ENCODE results near the gene LRP1B.
"Not testable (repeated sequence)": the region's sequence is repeated elsewhere in the genome, so short reads cannot be mapped to it uniquely, and the experiment has no call there.

The LRP1B gene

DNA sequence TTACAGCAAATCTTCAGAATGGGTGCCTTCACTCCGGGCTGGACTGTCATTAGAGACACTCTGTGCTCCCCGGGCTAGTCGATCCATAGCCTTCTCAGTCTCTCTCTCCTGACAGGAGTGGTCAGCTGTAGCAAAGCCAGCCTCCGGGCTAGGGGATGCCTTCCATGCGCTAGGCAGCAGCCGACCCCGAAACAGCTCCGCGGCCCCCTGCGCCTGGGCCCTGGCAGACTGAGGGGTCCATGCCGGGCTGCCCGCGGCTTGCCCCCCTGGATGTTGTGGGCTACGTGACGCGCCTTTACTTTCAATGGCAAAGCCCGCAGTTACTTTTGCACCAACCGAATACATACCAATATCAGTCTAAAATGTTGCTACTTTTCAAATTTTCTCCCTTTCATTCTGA, 1447.2 kb downstream of the LRP1B start:
- no peak for DNase-seq (ENCODE audit: low read depth)

DNA sequence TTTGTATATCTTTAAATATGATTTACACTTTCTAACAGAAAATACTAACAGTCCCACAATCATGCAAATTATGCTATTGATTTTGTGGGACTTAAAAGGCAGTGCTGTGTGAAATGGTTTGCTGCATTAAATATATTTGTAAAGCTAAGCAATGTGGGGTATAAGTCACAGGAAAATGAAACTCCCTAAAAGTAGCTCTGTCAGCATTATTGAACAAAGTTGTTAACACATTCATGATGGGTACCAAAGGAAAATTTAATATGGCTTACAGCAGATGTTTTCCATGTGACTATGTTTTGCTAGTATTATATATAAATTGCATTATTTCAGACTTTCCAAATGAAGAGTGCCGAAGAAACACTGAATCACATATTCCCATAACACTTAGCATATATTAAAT, 1450.0 kb downstream of the LRP1B start:
- no peak for DNase-seq (ENCODE audit: low read depth)

DNA sequence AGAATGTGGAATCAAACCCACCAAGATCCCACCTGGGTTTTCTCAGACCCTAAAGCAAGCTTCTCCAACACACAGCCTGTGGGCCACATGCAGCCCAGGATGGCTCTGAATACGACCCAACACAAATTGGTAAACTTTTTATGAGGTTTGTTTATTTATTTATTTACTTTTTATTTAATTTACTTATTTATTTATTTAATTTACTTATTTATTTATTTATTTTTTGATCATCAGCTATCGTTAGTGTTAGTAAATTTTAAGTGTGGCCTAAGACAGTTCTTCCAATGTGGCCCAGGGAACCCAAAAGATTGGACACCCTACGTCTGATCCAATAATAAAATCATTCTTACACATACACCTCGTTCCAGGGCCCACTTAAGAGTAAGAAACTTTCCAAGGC, 1451.1 kb downstream of the LRP1B start:
- DNase-seq (ENCODE audit: low read depth): no peak

DNA sequence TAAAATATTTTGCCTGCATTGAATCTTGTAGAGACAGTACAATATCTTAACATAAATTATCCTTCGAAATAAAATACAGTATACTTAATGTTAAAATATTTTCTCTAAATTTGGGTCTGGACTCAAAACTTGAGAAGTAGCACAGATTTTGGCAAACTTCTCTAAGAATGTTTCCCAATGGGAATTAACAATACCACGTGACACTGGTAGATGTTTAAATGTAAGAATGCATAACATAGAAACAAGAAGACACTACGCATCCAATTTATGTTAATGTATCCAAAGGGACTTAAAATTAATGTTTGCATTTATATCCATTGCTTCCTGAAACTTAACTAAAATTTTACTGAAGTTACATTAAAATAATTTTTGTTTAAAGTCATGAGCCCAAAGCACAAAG, 1460.9 kb downstream of the LRP1B start:
- DNase-seq (ENCODE audit: low read depth): no peak

DNA sequence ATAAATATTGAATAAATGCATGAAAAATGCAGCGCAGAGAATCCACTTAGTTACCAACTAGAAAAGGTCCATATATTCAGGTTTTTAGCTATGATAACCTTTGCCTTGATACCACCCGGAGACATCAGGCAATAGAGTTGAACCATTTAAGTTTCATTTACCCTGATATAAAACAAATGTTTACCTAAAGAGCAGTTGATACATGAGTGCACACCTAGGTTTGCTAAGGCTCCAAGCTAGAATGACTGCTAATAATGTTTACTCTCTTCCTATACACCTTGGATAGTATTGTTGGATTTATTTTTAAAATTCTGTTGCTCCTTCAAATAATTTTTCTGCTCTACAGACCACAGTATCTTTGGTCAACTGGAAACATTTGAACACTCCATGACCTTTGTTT, 1463.6 kb downstream of the LRP1B start:
- no peak for DNase-seq (ENCODE audit: low read depth)

DNA sequence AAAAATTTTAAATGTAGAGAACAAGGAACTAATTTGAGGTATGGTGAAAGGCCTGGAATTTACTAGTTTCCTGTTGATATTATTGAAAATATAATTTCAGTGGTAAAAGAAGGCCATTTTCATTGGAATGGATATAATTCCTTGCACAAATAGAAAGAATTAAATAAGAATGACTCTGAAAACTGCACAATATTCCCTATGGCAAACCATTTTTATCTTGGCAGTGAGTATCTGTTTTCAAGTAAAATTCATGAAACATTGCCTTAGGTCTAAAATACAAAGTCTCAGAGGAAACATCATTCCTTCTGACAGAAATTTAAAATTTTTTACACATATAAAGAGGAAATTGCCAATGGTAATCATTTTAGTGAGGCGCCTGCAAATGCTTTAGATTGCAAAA, 1468.3 kb downstream of the LRP1B start:
- no peak for DNase-seq (ENCODE audit: low read depth)

DNA sequence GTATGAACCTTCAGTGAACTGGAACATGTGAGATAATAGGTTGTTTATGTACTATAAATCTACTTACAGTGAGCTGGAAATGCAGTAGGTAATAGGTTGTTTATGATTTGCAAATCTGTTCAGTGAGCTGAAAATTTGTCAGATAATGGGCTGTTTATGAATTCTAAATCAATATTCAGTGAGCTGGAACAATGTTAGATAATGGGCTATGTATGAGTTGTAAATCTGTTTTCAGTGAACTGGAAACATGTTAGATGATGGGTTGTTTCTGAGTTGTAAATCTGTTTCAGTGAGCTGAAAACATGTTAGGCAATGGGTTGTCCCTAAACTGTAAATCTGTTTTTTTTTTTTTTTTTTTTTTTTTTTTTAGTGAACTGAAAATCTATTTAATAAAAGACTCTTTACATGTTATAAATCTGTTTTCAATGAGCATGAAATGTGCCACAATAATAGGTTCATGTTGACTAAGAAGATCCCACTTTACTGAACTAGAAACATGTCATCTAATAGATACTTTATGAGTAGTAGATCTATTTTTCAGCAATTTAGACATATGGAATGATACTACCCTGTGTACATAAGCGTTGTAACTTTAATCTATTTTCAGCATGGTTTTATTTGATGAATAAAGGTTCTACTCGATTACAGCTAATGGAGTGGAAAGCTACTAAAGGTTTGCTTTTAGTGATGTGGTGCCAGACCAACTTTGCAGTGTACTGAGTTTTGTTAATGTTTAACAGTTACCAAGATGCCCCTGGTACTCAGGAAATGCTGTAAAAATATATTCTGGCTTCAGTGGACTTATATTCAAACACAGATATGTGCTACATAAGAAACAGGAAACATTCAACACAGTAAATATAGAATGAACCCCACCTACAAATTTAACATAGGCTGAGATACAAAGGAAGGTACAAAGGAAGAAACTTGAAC, 1471.8 kb downstream of the LRP1B start:
- no peak for DNase-seq (ENCODE audit: low read depth)

DNA sequence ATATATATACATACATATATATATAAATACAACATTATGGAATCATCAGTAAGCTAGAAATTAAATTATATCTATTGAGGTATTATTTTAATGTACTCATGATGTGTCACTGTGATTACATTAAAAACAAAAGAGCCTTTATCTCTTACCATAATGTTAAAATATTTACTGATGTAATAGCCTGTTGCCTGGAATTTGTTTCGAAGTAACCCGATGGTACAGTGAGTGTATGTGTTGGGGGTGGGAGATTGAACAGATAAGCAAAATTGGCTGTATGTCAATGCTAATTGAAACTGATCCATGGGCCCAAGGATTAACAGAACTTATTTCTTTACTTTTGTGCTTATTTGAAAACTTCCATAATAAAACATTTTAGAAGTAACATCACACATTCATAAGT, 1473.2 kb downstream of the LRP1B start:
- no peak for DNase-seq (ENCODE audit: low read depth)

DNA sequence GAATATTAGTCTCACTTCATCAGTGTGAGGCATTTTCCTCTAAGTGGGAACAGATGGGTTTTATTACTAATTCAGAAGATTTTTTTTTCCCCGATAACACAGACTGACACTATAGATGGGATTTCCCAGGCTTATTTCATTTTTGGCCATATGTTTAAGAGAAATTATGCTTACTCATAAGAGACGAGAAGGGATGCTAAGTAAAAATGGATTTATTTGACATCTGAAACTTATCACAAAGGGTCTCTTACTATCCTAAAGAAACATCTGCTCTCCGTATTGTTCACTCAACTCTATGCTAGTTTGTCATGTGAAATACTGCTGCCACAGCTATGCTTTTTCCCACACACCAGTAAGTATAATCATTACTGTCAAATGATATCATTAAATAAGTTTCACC, 1476.3 kb downstream of the LRP1B start:
- no peak for DNase-seq (ENCODE audit: low read depth)

DNA sequence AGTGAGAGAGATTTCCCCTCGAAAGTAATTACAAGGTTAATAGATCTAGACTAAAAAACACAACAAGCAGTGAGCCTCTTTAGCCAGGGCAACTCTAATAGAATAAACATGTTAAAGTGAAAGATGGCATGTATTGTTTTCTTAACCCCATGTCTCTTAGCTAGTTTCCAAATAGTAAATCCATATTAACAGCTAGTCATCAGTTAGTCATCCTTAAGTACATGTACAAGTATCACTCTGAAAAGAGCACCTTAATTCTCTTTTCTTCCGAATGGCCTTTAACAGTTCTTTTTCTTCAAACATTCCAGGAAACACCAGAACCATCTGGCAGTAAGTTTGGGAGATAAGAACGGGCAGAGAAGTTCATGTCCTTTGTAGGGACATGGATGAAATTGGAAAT, 1480.0 kb downstream of the LRP1B start:
- DNase-seq (ENCODE audit: low read depth): no peak

DNA sequence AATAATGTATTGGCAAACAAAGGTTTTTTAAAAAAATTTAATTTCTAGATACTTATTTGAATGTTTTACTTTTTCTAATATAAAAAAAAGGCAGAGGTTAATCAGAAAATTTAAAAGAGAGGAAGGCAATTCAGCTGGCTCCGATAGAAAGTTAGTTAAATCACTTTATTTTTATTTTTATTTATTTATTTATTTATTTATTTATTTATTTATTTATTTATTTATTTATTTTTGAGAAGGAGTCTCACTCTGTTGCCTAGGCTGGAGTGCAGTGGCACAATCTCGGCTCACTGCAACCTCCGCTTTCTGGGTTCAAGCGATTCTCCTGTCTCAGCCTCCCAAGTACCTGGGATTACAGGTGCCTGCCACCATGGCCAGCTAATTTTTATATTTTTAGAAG, 1480.7 kb downstream of the LRP1B start:
- not testable (repeated sequence) for DNase-seq (ENCODE audit: low read depth)

DNA sequence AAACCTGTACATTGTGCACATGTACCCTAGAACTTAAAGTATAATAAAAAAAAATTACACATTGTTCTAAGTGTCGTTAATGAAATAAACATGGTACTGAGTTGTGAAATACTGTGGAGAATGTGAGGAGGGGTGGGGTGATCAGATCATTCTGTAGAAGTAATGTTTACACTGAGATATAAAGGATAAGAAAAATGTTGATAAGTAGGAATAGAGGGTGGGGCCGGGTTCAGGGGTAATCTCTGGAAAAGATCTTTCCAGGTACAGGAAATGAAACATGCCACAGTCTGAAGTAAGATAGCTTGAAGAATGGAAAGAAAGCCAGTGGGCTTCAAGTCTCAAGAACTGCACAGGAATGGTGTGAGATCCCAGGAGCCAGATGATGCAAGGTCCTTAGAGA, 1482.4 kb downstream of the LRP1B start:
- DNase-seq (ENCODE audit: low read depth): no peak

DNA sequence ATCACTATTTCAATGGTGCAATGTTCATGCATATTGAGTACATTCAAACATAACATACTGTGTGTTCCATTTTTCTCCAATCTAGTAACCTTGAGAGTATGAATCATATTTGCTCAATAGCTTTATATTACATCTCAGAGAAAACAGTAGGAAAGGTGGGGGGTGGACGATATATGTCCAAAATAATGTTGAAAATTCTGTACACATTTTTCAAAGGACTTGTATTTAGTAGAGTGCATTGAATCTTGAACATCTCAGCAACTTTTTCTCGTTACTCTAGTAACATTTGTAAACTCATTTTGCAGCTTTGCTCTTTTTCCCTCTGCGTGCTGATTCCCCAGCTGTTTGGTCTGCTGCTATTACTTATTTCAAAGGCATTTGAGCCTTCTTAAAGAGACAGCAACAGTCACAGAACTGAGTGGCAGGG, 1487.0 kb downstream of the LRP1B start:
- no peak for DNase-seq (ENCODE audit: low read depth)

DNA sequence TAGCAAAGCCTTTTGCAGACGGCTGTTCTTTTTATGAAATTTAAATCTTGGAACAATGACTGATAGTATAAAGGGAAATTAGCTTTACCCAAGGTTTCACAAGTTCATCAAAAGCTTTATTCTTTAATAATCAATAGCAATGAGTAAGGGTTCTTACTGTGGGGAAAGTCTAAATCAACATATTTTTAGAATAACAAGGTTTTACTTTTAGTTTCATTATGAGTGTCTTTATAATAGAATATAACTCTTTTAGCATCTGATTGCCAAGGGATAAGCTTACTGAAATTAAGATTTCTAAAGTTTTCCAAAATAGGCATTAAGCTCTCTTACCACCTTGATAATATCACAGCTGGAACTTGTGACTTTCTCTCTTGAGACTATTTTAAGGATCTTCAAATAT, 1489.7 kb downstream of the LRP1B start:
- no peak for DNase-seq (ENCODE audit: low read depth)

DNA sequence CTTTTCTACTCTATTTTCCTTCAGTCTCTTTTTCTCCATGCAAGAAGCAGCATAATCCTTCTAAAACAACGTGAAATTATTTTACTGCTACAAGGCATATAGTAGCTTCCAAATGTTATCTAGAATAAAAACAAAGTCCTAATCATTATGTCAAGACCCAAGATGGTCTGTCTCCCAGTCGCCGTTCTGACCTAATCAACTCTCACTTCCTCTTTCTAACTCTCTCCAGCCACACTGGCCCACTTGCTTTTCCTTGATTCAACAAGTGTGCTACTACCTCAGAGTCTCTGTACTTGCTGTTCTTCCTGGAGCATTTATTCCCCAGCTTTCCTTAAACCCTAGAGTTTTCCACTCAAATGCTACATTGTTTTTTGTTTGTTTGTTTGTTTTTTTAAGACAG, 1491.2 kb downstream of the LRP1B start:
- no peak for DNase-seq (ENCODE audit: low read depth)

DNA sequence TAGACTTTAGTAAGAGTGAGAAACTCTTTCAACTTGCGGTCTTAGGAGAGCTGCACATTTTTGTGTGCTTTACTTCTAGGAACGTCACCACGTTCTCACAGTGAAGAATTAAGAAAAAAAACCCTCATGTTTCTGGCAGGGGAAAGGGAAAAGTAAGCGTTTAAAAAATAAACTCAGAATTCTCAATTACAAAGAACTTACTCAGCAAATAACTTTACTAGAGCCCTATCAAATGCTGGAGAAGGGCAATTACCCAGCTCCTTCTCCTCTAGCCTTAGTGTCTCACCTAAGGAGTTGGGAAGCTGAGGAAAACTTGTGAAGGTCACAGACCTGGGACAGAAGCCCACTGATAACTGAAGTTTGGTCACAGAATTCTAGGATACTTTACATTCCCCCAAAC, 1500.3 kb downstream of the LRP1B start:
- no peak for DNase-seq (ENCODE audit: low read depth)

DNA sequence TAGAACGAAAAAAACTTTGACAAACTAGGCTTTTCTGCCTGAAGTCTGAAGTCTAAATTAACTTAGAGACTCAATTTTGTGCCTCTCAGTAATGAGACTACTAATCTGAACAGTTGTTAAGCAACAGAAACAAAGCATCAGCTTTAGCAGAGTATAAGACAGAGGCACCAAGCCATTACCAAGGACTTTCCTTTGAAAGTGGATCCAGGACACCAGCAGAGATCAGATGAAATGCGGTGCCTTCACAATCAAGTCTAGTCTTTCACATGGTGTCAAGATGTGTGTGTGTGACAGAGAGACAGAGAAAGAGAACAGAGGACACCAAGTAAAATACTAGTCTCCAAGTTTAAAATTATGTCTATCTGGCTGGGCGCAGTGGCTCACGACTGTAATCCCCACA, 1502.9 kb downstream of the LRP1B start:
- no peak for DNase-seq (ENCODE audit: low read depth)

DNA sequence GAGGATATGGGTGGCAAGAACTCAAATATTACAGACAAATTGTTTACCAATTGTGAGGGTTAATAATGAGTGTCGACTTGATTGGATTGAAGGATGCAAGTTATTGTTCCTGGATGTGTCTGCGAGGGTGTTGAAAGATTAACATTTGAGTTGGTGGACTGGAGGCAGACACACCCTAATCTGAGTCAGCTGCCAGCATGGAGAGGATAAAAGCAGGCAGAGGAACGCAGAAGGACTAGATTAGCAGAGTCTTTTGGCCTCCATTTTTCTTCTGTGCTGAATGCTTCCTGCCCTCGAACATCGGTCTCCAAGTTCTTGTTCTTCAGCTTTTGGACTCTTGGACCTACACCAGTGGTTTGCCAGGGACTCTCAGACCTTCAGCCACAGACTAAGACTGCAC, 1503.7 kb downstream of the LRP1B start:
- DNase-seq (ENCODE audit: low read depth): no peak

DNA sequence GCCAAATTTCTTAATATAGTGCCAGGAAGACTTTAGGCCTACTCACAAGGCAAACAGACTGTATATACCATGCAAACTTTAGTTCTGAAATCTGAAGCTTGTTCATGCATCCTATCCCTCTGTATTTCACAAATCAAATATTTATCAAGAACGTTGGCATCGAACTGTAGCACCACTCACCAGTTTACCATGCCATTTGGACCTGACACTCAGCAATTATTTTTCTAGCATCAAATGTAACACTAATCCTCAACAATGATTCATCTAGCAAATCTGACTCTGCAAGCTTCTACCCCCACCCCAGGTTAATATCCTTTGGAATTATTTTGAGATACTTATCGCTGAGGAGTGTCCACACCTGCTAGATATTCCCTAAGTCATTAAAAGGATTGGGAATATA, 1506.6 kb downstream of the LRP1B start:
- DNase-seq (ENCODE audit: low read depth): no peak

DNA sequence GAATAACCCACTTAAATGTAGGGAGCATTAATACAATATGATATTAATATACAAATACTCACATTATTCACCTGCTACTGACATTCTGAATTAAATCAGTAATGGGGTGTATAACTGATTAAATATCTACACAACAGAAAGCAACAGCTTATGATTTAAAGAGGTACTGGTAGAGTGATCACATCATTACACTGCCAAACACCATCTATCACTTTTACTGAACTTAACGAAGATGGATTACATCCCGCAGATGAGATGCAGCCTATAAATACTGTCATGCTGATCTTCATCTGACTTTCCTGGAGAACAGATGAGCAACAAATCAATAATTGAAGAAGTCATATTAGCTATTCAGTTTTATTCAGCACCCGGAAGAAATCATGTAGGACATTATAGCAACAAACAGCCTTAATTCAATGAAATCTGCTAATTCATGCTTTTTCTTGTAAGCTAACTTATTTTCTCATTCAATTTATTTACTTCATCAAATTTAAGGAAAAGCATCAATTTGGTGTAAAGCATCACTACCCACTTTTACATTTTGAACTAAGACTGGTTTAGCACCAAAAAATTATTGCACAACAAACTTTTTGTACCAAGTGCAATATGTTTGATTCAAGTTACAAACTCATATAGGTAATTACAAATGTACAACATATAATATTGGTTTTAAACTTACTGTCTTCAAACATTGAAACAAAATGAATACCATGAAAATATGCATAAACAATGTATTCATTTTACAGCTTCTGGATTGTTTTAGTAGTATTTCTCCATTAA, 1509.0 kb downstream of the LRP1B start:
- DNase-seq (ENCODE audit: low read depth): no peak

DNA sequence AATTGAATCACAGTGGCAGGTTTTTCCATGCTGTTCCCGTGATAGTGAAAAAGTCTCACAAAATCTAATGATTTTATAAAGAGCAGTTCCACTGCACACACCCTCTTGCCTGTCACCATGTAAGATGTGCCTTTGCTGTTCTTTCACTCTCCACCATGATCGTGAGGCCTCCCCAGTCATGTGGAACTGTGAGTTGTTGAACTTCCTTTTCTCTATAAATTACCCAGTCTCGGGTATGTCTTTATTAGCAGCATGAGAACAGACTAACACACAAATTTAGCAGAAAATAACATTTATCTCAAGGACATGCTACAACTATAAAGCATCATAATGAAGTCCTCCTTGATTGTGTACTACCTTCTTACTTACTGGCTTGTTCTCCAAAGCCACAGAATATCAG, 1526.0 kb downstream of the LRP1B start:
- no peak for DNase-seq (ENCODE audit: low read depth)

DNA sequence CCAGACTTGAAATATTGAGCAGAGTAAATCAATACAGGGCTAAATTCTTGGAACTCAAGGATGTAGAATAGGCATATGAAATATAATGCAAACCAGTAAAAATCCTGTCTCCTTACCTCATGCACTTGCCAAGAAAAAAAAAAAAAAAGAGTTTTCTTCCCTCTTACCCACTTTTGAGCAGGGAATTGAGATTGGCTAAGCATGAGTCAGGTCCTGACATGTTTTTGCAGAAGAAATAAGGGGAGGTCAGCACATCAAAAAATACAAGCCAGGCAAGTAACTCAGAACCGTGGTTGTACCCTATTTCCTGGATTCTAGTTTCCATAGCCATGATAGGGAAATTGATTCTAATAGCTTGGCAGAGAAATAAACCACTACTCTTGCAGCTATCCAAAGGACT, 1526.7 kb downstream of the LRP1B start:
- DNase-seq (ENCODE audit: low read depth): no peak

DNA sequence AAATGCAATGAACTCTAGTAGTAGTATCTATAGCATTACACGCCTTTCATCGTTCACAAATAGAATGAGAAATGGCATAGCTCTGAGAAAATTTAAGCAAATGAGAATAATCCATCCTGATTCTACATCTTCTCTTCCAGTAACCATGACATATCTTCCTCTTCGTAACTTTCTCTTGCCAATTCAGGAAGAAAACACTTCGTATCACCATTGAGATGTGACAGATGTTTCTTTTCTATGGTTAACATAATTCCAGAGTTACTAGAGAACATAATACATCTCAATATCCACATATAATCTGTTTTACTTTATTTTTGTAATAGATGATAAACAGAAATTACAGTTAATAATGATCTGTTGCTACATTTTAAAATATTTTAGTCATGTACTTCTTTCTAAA, 1527.4 kb downstream of the LRP1B start:
- DNase-seq (ENCODE audit: low read depth): no peak

All from EH (cell line).